Ovary (tissue), 9 donors: ENCODE results near the gene BLVRA. TPM values are rescaled to one million over a fixed set of nuclear protein-coding genes. Genes with fewer than 3 reads are reported as not detected.

Experiments
- DNase-seq, 5 donors: peaks; one replicate each; pipeline ENCODE4 v3.0.0-alpha.2; 2019 to 2020
- H3K27ac ChIP-seq, 2 donors: fragments of 200-600 bp; one replicate each; pipeline versions ENCODE4 v1.5.1 to v1.8.0; 2019 to 2022
- H3K27me3 ChIP-seq: fragments of 200-600 bp; one replicate; pipeline ENCODE4 v1.8.0; 2022
- H3K36me3 ChIP-seq: fragments of 200-600 bp; sonication (generic); one replicate; pipeline ENCODE4 v1.5.1; 2019
- H3K4me1 ChIP-seq: one replicate; pipeline ENCODE4 v1.8.1; 2013; ENCODE audit warnings: mild to moderate bottlenecking, moderate library complexity; ENCODE audit not compliant: insufficient read depth
- H3K4me3 ChIP-seq: fragments of 200-600 bp; sonication (generic); one replicate; pipeline ENCODE4 v1.5.1; 2017
- H3K9me3 ChIP-seq, 2 donors: fragments of 200-600 bp in 1 of 2; sonication (generic) in 1 of 2; one replicate each; pipeline versions ENCODE4 v1.5.1 to v1.8.1; 2013 to 2019; ENCODE audit warnings: mild to moderate bottlenecking in 1 of 2, moderate library complexity in 1 of 2
- CTCF ChIP-seq, 3 donors: fragments of 450-650 bp in 2 of 3; fragments of 200-600 bp in 1 of 3; IDR thresholded peaks; one replicate each; pipeline versions ENCODE4 v1.5.1 to v1.8.0; 2016 to 2022; ENCODE audit warnings: antibody characterized with exemption in 3 of 3, mild to moderate bottlenecking in 1 of 3
- EP300 ChIP-seq: sonication (generic); formaldehyde crosslinking; IDR thresholded peaks from one replicate; pipeline ENCODE4 v1.6.1; 2017; ENCODE audit warnings: antibody characterized with exemption
- POLR2A ChIP-seq: fragments of 450-650 bp; IDR thresholded peaks from one replicate; pipeline ENCODE4 v1.6.1; 2017; ENCODE audit warnings: antibody characterized with exemption, mild to moderate bottlenecking, moderate library complexity
- WGBS, 3 donors: extraction: QIAGEN DNeasy Blood & Tissue Kit in 1 of 3; methylation state at CpG; one replicate each; pipeline versions ENCODE4 v1.1.5 to v1.1.7; 2013 to 2017; 5-methylcytosine and 5-hydroxymethylcytosine counted together
- intact Hi-C, 4 donors: fragments of 100-400 bp; cut with DNase I; formaldehyde crosslinking; loops; one replicate each; pipeline versions ENCODE4 v1.11.0 to v1.15.1; 2022 to 2023
- polyA plus RNA-seq, 2 donors: library from polyadenylated mRNA; stranded (reverse); fragments of 200-250 nt in 1 of 2; fragments of 350-450 nt in 1 of 2; fragmentation: Illumina TruSeq in 1 of 2; extraction: RNeasy Lipid Tissue Mini Kit (QIAGEN cat#74804) in 1 of 2; gene quantifications; one replicate each; pipeline ENCODE4 v1.2.3, GENCODE V29; 2013 to 2014
- total RNA-seq, 7 donors: library from RNA; depleted of rRNA in 2 of 7; stranded (reverse); fragments of >200 nt in 2 of 7; fragmentation: NEBNext Ultra II Directional in 3 of 7; extraction: Animal tissue kit (Norgen Biotek cat#: 25700) in 3 of 7; gene quantifications; one replicate each; pipeline versions ENCODE4 v1.1.0 to v1.2.4, GENCODE V29; 2016 to 2023
- donor health status: DM: no; HTN: no; CAD: no; lungs with moderate emphysema.
- donor health status: DM: no; HTN: no; CAD: no.
- donor health status: Bipolar disorder and iron deficiency.
- donor health status: DM: yes; HTN: yes; CAD: no.
- donor health status: DM: no; HTN: no; CAD: no.
- donor health status: DM: yes; HTN: yes; CAD: no.

Gene BLVRA
- total and polyA plus RNA-seq, 9 donors: 47.6 to 75.1 (median 65.2) TPM

GRCh38 chr7:43721193-43721806, 37.2 kb upstream of the BLVRA start:
- DNase-seq: no peak
- peaks cover 3% of the 10 kb centered on the region for H3K4me1 ChIP-seq
- H3K27me3 ChIP-seq: no peaks in the 10 kb centered on the region
- WGBS, 3 donors: 17 to 23% (median 22%) methylated on average over 2 of the region's 2 CpGs
- TF ChIP-seq CTCF (IDR thresholded peaks at IDR 0.05) (peak in 2 of 3 donors; percentile 35 to 80), EP300 (no peak), POLR2A (no peak)
- H3K27ac ChIP-seq: no peak overlapping the region
- H3K36me3 ChIP-seq: no peaks in the 10 kb centered on the region
- H3K4me3 ChIP-seq: no peak overlapping the region
- H3K9me3 ChIP-seq: no peaks in the 10 kb centered on the region
- intact Hi-C loops: loop anchor here in 1 of 4 donors (2.0 kb wide), 1 partner anchor 138 kb away; the partner anchor contains the start of gene STK17A

GRCh38 chr7:43723007-43723341, 35.5 kb upstream of the BLVRA start:
- H3K4me1 ChIP-seq: peaks cover 3% of the 10 kb centered on the region
- intact Hi-C loops: no loop called here
- H3K4me3 ChIP-seq: no peak overlapping the region
- no peak for TF ChIP-seq EP300
- DNase-seq: no peak
- H3K36me3 ChIP-seq: no peaks in the 10 kb centered on the region
- H3K27ac ChIP-seq: no peak overlapping the region
- H3K9me3 ChIP-seq: no peaks in the 10 kb centered on the region
- H3K27me3 ChIP-seq: no peaks in the 10 kb centered on the region

- no peak overlapping the region for H3K27ac ChIP-seq
- TF ChIP-seq EP300 (no peak), POLR2A (no peak), CTCF (IDR thresholded peaks at IDR 0.05) (no peak)
- H3K36me3 ChIP-seq: no peaks in the 10 kb centered on the region
- H3K4me1 ChIP-seq: peaks cover 3% of the 10 kb centered on the region
- no peaks in the 10 kb centered on the region for H3K9me3 ChIP-seq
- intact Hi-C loops: loop anchor here in 1 of 4 donors (5.0 kb wide), 1 partner anchor 112 kb away; no protein-coding TSS in a partner anchor
- H3K4me3 ChIP-seq: no peak overlapping the region
- WGBS, 3 donors: 49 to 73% (median 62%) methylated on average over 3 of the region's 3 CpGs
- no peaks in the 10 kb centered on the region for H3K27me3 ChIP-seq
- DNase-seq: no peak
These were observed 33.2 kb upstream of the BLVRA start for GRCh38 chr7:43725251-43725650.

GRCh38 chr7:43726466-43726865, 32.0 kb upstream of the BLVRA start:
- Histone ChIP-seq H3K36me3 (no peaks in the 10 kb centered on the region), H3K27me3 (no peaks in the 10 kb centered on the region), H3K9me3 (no peaks in the 10 kb centered on the region), H3K27ac (no peak overlapping the region), H3K4me1 (peaks cover 3% of the 10 kb centered on the region), H3K4me3 (no peak overlapping the region)
- TF ChIP-seq POLR2A (no peak), CTCF (IDR thresholded peaks at IDR 0.05) (no peak), EP300 (no peak)
- intact Hi-C loops: loop anchor here in 1 of 4 donors (5.0 kb wide), 1 partner anchor 111 kb away; no protein-coding TSS in a partner anchor
- DNase-seq: no peak
- 22 to 32% (median 24%) methylated on average over 4 of the region's 4 CpGs for WGBS, 3 donors

- TF ChIP-seq POLR2A (no peak), CTCF (IDR thresholded peaks at IDR 0.05) (no peak), EP300 (no peak)
- no peaks in the 10 kb centered on the region for H3K9me3 ChIP-seq
- no peaks in the 10 kb centered on the region for H3K27me3 ChIP-seq
- H3K4me1 ChIP-seq: peaks cover 3% of the 10 kb centered on the region
- no peak overlapping the region for H3K4me3 ChIP-seq
- no peak overlapping the region for H3K27ac ChIP-seq
- no peak for DNase-seq
- intact Hi-C loops: loop anchor here in 1 of 4 donors (5.0 kb wide), 1 partner anchor 110 kb away; no protein-coding TSS in a partner anchor
- no peaks in the 10 kb centered on the region for H3K36me3 ChIP-seq
- WGBS, 3 donors: 87 to 91% (median 88%) methylated on average over 5 of the region's 5 CpGs
These were observed 31.5 kb upstream of the BLVRA start for GRCh38 chr7:43727003-43727402.
